GM19239 (cell line): ENCODE data around the gene MRPS12.
A peak's percentile ranks its signal among the peaks of the same experiment; 100 is the strongest.

Source experiments
- DNase-seq: peaks from one replicate; pipeline ENCODE4 v3.0.0; 2011; ENCODE audit warnings: low spot score; ENCODE audit not compliant: insufficient read length
- FAIRE-seq: peaks from 2 replicates; lab custom pipeline; 2011; peaks lifted over from hg19 to GRCh38; lab: Jason Lieb, UNC

MRPS12 gene

DNA sequence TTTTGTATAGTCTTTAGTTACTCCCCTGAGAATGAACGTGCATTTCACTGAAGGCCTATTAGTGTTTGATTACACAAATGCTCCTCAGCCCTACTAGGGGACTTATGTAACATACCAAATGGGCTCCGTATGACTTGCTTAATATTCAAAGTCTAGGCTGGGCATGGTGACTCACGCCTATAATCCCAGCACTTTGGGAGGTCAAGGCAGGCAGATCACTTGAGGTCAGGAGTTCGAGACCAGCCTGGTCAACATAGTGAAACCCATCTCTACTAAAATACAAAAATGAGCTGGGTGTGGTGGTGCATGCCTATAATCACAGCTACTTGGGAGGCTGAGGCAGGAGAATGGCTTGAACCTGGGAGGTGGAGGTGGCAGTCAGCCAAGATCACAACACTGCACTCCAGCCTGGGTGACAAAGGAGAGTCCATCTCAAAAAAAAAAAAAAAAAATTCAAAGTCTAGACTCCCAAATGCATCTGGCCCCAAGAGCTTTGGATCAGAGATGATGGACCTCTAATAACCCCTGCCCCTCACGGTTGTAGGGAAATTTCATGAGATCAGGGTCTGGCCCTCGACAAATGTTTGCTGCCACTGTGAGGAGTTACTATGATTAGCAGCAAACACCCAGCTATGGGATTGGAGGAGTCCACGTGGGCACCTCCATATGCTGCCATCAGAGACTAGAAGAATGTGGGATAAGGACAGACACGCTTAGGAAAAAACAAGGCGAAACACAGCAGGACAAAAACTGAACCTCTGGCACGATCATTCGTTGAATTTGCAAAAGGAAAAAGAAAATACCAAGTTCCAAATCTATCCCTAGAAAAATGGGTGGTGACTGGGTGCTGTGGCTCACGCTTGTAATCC is 40.2 kb downstream of the MRPS12 start:
- DNase-seq (no peak), FAIRE-seq (no peak)

GRCh38 chr19:38971672-38972071 is 40.9 kb downstream of the MRPS12 start:
- no peak for FAIRE-seq
- DNase-seq = no peak

- no peak for FAIRE-seq
- DNase-seq = no peak
Observed at GRCh38 chr19:38974624-38975213, 44.0 kb downstream of the MRPS12 start.

DNA sequence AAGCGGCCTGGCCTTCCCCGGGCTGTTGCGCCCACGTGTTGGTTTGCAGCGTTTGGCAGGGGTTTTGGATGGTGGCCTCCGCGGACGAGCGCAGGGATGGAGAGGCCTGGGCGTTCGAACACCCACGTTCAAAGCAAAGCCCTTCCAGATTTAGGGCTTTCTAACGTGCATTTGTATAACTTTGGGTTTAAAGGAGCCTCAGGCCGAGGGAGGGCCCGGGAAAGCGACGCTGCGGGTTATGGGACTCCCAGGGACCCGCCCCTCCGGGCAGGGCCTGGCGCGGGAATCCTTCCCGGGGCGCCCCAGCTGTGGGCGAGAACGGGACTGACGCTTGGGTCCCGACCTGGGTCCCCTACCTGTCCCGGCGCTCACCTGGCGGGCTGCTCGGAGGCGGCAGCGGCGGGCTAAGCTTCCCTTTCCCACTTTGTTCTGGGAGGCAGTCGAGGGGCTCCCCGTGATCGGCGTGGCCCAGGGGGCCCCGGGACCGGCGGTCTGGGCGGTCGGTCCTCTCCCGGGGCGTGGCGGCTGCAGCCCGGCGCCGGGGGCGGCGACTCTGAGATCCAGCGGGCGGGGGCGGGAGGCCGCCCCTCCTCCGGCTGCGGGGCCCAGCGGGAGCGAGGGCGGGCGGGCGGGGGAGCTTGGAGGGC is 44.6 kb downstream of the MRPS12 start, which contains the start of gene FBXO17:
Gene FBXO17, minus strand, starts transcription at position 529 of the 647 bp plus-strand sequence. CDS start 25,423 bp downstream, outside the sequence.
- no peak for FAIRE-seq
- DNase-seq = no peak

DNA sequence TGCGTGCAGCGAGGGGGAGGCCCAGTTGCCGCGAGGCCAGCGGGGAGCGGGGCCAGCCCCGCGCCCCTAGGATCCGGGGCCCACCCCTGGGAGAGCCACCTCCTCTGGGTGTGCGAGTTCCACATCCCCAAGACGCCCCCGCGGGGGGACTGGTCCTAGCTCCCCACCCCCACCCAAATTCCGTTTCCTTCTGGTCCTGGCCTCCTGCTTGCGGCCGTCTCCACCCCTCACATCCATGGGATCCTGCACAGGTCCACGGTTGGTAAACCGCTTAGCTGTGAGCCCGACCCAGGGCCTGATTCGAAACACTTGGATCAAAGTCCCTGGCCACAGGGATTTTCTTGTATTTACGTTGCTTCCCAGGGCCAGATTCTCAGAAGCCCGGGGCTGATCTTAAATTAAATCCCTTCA is 45.1 kb downstream of the MRPS12 start:
- FAIRE-seq = no peak
- DNase-seq = no peak

DNA sequence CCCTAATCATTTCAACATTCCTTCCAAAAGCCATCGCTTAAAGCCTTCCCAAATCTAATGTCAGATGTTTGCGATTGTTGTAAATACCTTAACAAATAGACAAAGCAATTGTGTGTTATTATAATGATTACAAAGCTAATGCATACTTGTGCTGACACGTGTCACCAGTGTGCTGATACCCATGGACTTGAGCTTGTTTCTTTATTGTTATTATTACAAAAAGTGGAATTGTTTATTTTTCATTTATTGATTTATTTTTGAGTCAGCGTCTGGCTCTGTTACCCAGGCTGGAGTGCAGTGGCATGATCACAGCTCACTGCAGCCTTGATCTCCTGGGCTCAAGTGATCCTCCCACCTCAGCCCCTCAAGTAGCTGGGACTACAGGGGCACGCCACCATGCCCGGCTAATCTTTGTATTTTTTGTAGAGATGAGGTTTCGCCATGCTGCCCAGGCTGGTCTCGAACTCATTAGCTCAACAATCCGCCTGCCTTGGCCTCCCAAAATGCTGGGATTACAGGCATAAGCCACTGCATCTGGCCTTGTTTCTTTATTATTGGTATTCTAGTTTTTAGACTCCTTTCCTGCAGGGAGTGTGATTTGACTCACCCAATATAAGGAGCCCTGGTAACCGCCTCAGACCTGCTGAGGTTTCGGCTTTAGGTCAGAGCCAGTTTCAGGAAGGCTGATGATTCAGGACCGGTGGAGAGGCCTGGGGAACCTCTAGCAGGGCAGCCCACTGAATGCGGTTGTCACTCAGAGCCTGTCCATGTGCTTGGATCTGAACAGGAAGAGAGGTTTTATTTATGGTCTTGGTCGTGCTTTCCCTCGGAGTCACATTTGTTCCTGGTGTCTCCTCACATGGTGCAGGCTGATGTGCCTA is 46.9 kb downstream of the MRPS12 start:
- DNase-seq (peak; percentile 70), FAIRE-seq (peak; percentile 94)

GRCh38 chr19:38978326-38978689 is 47.6 kb downstream of the MRPS12 start:
- DNase-seq (no peak), FAIRE-seq (no peak)

GRCh38 chr19:38979812-38980211 is 49.1 kb downstream of the MRPS12 start:
- no peak for FAIRE-seq
- DNase-seq = no peak

- FAIRE-seq = no peak
- no peak for DNase-seq
Observed at GRCh38 chr19:38980583-38981374, 50.0 kb downstream of the MRPS12 start.
